ENCODE results near the gene LDOC1. TPM values are rescaled to one million over a fixed set of nuclear protein-coding genes. Genes with fewer than 3 reads are reported as not detected.
"Not testable (repeated sequence)": the region's sequence is repeated elsewhere in the genome, so short reads cannot be mapped to it uniquely, and the experiment has no call there.

The LDOC1 gene
- polyA plus RNA-seq (2013, experiment 1 of 2): 33.4 TPM
- polyA plus RNA-seq (2013, experiment 2 of 2): 41.1 TPM

GRCh38 chrX:141176586-141177451, at the start of gene LDOC1:
Gene LDOC1, minus strand, starts transcription at chrX:141177129. Its CDS starts 108 bp downstream, at chrX:141177021.
- H3K4me1 ChIP-seq (ENCODE audit: insufficient read depth, low read length): no peaks in the 10 kb centered on the region
- H3K36me3 ChIP-seq (ENCODE audit: insufficient read depth, low read length): no peaks in the 10 kb centered on the region
- WGBS: under 1% methylated on average over 83 of the region's 83 CpGs
- H3K27me3 ChIP-seq (ENCODE audit: insufficient read depth, low read length): no peaks in the 10 kb centered on the region
- H3K9me3 ChIP-seq (ENCODE audit: insufficient read depth, low read depth, low read length): no peaks in the 10 kb centered on the region
- H3K27ac ChIP-seq (ENCODE audit: low read depth, low read length): peak within 1 kb of the TSS; percentile 61; the same call in 1 of the 2 replicates
- H3K9ac ChIP-seq (ENCODE audit: low read depth, low read length): peak within 1 kb of the TSS; percentile 90
- H3K4me3 ChIP-seq (ENCODE audit: low read length): peak within 1 kb of the TSS; percentile 96

- Histone ChIP-seq H3K36me3 (ENCODE audit: insufficient read depth, low read length) (no peaks in the 10 kb centered on the region), H3K9ac (ENCODE audit: low read depth, low read length) (no peak overlapping the region), H3K4me3 (ENCODE audit: low read length) (no peak overlapping the region), H3K4me1 (ENCODE audit: insufficient read depth, low read length) (no peaks in the 10 kb centered on the region), H3K9me3 (ENCODE audit: insufficient read depth, low read depth, low read length) (no peaks in the 10 kb centered on the region), H3K27ac (ENCODE audit: low read depth, low read length) (no peak overlapping the region), H3K27me3 (ENCODE audit: insufficient read depth, low read length) (no peaks in the 10 kb centered on the region)
- 100% methylated on average over 2 of the region's 2 CpGs for WGBS
Measured at GRCh38 chrX:141221611-141222010, 44.7 kb upstream of the LDOC1 start.

- Histone ChIP-seq H3K4me3 (ENCODE audit: low read length) (no peak overlapping the region), H3K27ac (ENCODE audit: low read depth, low read length) (no peak overlapping the region), H3K4me1 (ENCODE audit: insufficient read depth, low read length) (no peaks in the 10 kb centered on the region), H3K27me3 (ENCODE audit: insufficient read depth, low read length) (no peaks in the 10 kb centered on the region), H3K36me3 (ENCODE audit: insufficient read depth, low read length) (no peaks in the 10 kb centered on the region), H3K9me3 (ENCODE audit: insufficient read depth, low read depth, low read length) (no peaks in the 10 kb centered on the region), H3K9ac (ENCODE audit: low read depth, low read length) (no peak overlapping the region)
- 94% methylated on average over 1 of the region's 3 CpGs for whole genome bisulfite sequencing
Measured at GRCh38 chrX:141220342-141221008, 43.5 kb upstream of the LDOC1 start.

GRCh38 chrX:141214196-141214595, 37.3 kb upstream of the LDOC1 start:
- no peak overlapping the region for H3K4me3 ChIP-seq (ENCODE audit: low read length)
- H3K27me3 ChIP-seq (ENCODE audit: insufficient read depth, low read length): no peaks in the 10 kb centered on the region
- H3K4me1 ChIP-seq (ENCODE audit: insufficient read depth, low read length): no peaks in the 10 kb centered on the region
- 95% methylated on average over 1 of the region's 1 CpG for WGBS
- H3K9ac ChIP-seq (ENCODE audit: low read depth, low read length): no peak overlapping the region
- no peaks in the 10 kb centered on the region for H3K36me3 ChIP-seq (ENCODE audit: insufficient read depth, low read length)
- H3K9me3 ChIP-seq (ENCODE audit: insufficient read depth, low read depth, low read length): no peaks in the 10 kb centered on the region
- H3K27ac ChIP-seq (ENCODE audit: low read depth, low read length): no peak overlapping the region

GRCh38 chrX:141201962-141202361, 25.0 kb upstream of the LDOC1 start:
- no peaks in the 10 kb centered on the region for H3K36me3 ChIP-seq (ENCODE audit: insufficient read depth, low read length)
- WGBS: 95% methylated on average over 3 of the region's 3 CpGs
- H3K9me3 ChIP-seq (ENCODE audit: insufficient read depth, low read depth, low read length): no peaks in the 10 kb centered on the region
- no peaks in the 10 kb centered on the region for H3K27me3 ChIP-seq (ENCODE audit: insufficient read depth, low read length)
- no peak overlapping the region for H3K27ac ChIP-seq (ENCODE audit: low read depth, low read length)
- H3K4me1 ChIP-seq (ENCODE audit: insufficient read depth, low read length): no peaks in the 10 kb centered on the region
- no peak overlapping the region for H3K9ac ChIP-seq (ENCODE audit: low read depth, low read length)
- no peak overlapping the region for H3K4me3 ChIP-seq (ENCODE audit: low read length)

GRCh38 chrX:141188573-141188972, 11.6 kb upstream of the LDOC1 start:
- H3K9ac ChIP-seq (ENCODE audit: low read depth, low read length); H3K4me3 ChIP-seq (ENCODE audit: low read length); H3K27ac ChIP-seq (ENCODE audit: low read depth, low read length); H3K36me3 ChIP-seq (ENCODE audit: insufficient read depth, low read length); H3K4me1 ChIP-seq (ENCODE audit: insufficient read depth, low read length); H3K9me3 ChIP-seq (ENCODE audit: insufficient read depth, low read depth, low read length); H3K27me3 ChIP-seq (ENCODE audit: insufficient read depth, low read length): not testable (repeated sequence)
- WGBS: 97% methylated on average over 24 of the region's 24 CpGs

- Histone ChIP-seq H3K36me3 (ENCODE audit: insufficient read depth, low read length) (no peaks in the 10 kb centered on the region), H3K4me3 (ENCODE audit: low read length) (no peak overlapping the region), H3K9ac (ENCODE audit: low read depth, low read length) (no peak overlapping the region), H3K27me3 (ENCODE audit: insufficient read depth, low read length) (no peaks in the 10 kb centered on the region), H3K9me3 (ENCODE audit: insufficient read depth, low read depth, low read length) (no peaks in the 10 kb centered on the region), H3K27ac (ENCODE audit: low read depth, low read length) (no peak overlapping the region), H3K4me1 (ENCODE audit: insufficient read depth, low read length) (no peaks in the 10 kb centered on the region)
- 96% methylated on average over 5 of the region's 5 CpGs for WGBS
Measured at GRCh38 chrX:141185366-141185765, 8.4 kb upstream of the LDOC1 start.

GRCh38 chrX:141183000-141183399, 6.1 kb upstream of the LDOC1 start:
- Histone ChIP-seq H3K27me3 (ENCODE audit: insufficient read depth, low read length) (no peaks in the 10 kb centered on the region), H3K27ac (ENCODE audit: low read depth, low read length) (no peak overlapping the region), H3K4me3 (ENCODE audit: low read length) (no peak overlapping the region), H3K9ac (ENCODE audit: low read depth, low read length) (no peak overlapping the region), H3K9me3 (ENCODE audit: insufficient read depth, low read depth, low read length) (no peaks in the 10 kb centered on the region), H3K36me3 (ENCODE audit: insufficient read depth, low read length) (no peaks in the 10 kb centered on the region), H3K4me1 (ENCODE audit: insufficient read depth, low read length) (no peaks in the 10 kb centered on the region)
- WGBS: 80% methylated on average over 5 of the region's 5 CpGs

GRCh38 chrX:141180851-141181250, 3.9 kb upstream of the LDOC1 start:
- no peaks in the 10 kb centered on the region for H3K27me3 ChIP-seq (ENCODE audit: insufficient read depth, low read length)
- WGBS: 93% methylated on average over 7 of the region's 7 CpGs

GRCh38 chrX:141175786-141176185, 1.1 kb downstream of the LDOC1 start:
- Histone ChIP-seq H3K27me3 (ENCODE audit: insufficient read depth, low read length) (no peaks in the 10 kb centered on the region), H3K9me3 (ENCODE audit: insufficient read depth, low read depth, low read length) (no peaks in the 10 kb centered on the region), H3K36me3 (ENCODE audit: insufficient read depth, low read length) (no peaks in the 10 kb centered on the region), H3K4me1 (ENCODE audit: insufficient read depth, low read length) (no peaks in the 10 kb centered on the region), H3K4me3 (ENCODE audit: low read length) (peak overlapping the region; percentile 96), H3K27ac (ENCODE audit: low read depth, low read length) (no peak overlapping the region), H3K9ac (ENCODE audit: low read depth, low read length) (no peak overlapping the region)
- WGBS: 84% methylated on average over 5 of the region's 5 CpGs

More at GRCh38 chrX:141180851-141181250, 3.9 kb upstream of the LDOC1 start:
- Histone ChIP-seq H3K27ac (ENCODE audit: low read depth, low read length) (no peak overlapping the region), H3K9me3 (ENCODE audit: insufficient read depth, low read depth, low read length) (no peaks in the 10 kb centered on the region), H3K4me3 (ENCODE audit: low read length) (no peak overlapping the region), H3K4me1 (ENCODE audit: insufficient read depth, low read length) (no peaks in the 10 kb centered on the region), H3K9ac (ENCODE audit: low read depth, low read length) (no peak overlapping the region), H3K36me3 (ENCODE audit: insufficient read depth, low read length) (no peaks in the 10 kb centered on the region)

- Histone ChIP-seq H3K27me3 (ENCODE audit: insufficient read depth, low read length) (no peaks in the 10 kb centered on the region), H3K4me1 (ENCODE audit: insufficient read depth, low read length) (no peaks in the 10 kb centered on the region), H3K4me3 (ENCODE audit: low read length) (no peak overlapping the region), H3K9me3 (ENCODE audit: insufficient read depth, low read depth, low read length) (no peaks in the 10 kb centered on the region), H3K27ac (ENCODE audit: low read depth, low read length) (no peak overlapping the region), H3K9ac (ENCODE audit: low read depth, low read length) (no peak overlapping the region), H3K36me3 (ENCODE audit: insufficient read depth, low read length) (no peaks in the 10 kb centered on the region)
- WGBS: no CpG with 5 or more reads among the region's 1 CpG
Measured at GRCh38 chrX:141164406-141164805, 12.5 kb downstream of the LDOC1 start.
